ENCODE measurements around the gene SORCS2.

DNA sequence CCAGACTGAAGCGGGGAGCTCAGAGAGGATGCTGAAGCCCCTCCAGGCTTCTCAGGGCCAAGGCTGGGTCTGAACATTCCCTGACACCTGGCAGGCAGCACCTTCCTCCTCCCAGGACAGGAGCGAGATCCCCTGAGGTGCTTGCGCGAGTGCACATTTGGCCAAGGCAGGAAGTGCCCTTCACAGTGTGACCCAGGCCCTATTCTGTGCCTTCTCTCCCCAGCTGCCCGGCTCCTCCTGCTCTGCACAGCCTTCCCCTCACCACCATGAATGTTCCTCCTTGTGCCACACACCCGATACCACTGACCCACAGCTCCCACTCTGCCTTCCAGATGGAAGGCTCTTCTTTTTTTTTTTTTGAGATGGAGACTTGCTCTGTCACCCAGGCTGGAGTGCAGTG, 259.5 kb downstream of the SORCS2 start:
- TF ChIP-seq, protein P1, sequence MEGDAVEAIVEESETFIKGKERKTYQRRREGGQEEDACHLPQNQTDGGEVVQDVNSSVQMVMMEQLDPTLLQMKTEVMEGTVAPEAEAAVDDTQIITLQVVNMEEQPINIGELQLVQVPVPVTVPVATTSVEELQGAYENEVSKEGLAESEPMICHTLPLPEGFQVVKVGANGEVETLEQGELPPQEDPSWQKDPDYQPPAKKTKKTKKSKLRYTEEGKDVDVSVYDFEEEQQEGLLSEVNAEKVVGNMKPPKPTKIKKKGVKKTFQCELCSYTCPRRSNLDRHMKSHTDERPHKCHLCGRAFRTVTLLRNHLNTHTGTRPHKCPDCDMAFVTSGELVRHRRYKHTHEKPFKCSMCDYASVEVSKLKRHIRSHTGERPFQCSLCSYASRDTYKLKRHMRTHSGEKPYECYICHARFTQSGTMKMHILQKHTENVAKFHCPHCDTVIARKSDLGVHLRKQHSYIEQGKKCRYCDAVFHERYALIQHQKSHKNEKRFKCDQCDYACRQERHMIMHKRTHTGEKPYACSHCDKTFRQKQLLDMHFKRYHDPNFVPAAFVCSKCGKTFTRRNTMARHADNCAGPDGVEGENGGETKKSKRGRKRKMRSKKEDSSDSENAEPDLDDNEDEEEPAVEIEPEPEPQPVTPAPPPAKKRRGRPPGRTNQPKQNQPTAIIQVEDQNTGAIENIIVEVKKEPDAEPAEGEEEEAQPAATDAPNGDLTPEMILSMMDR (IDR thresholded peaks at IDR 0.05): no peak
- no peak for TF ChIP-seq POLR2A (IDR thresholded peaks at IDR 0.05)

Measured in breast epithelium (tissue), 3 donors.